HUES64 (cell line): ENCODE measurements around the gene ETV3.
"Not testable (repeated sequence)": the region's sequence is repeated elsewhere in the genome, so short reads cannot be mapped to it uniquely, and the experiment has no call there.

Experiments used
- H3K27ac ChIP-seq: 2 replicates; pipeline ENCODE4 v1.7.0; 2013; ENCODE audit warnings: low read depth, low read length, inconsistent platforms
- H3K27me3 ChIP-seq: 2 replicates; pipeline ENCODE4 v1.6.1; 2013; ENCODE audit warnings: mild to moderate bottlenecking, low read length; ENCODE audit not compliant: insufficient read depth
- H3K36me3 ChIP-seq: 2 replicates; pipeline ENCODE4 v1.6.1; 2013; ENCODE audit warnings: mild to moderate bottlenecking, low read length; ENCODE audit not compliant: insufficient read depth
- H3K4me1 ChIP-seq: 2 replicates; pipeline ENCODE4 v1.6.1; 2013; ENCODE audit warnings: mild to moderate bottlenecking, low read length, moderate library complexity; ENCODE audit not compliant: insufficient read depth
- H3K4me3 ChIP-seq: 2 replicates; pipeline ENCODE4 v1.5.1; 2013; ENCODE audit warnings: mild to moderate bottlenecking, low read length, moderate library complexity
- H3K9ac ChIP-seq: 2 replicates; pipeline ENCODE4 v1.6.1; 2013; ENCODE audit warnings: mild to moderate bottlenecking, low read depth, low read length
- H3K9me3 ChIP-seq: 2 replicates; pipeline ENCODE4 v1.6.1; 2013; ENCODE audit warnings: low read depth, low read length; ENCODE audit not compliant: insufficient read depth
- WGBS: fragments of 150-250, 120-280 bp; methylation state at CpG from one replicate; pipeline ENCODE4 v1.1.7; 2013; ENCODE audit warnings: missing lambda C conversion rate; 5-methylcytosine and 5-hydroxymethylcytosine counted together

Gene ETV3

DNA sequence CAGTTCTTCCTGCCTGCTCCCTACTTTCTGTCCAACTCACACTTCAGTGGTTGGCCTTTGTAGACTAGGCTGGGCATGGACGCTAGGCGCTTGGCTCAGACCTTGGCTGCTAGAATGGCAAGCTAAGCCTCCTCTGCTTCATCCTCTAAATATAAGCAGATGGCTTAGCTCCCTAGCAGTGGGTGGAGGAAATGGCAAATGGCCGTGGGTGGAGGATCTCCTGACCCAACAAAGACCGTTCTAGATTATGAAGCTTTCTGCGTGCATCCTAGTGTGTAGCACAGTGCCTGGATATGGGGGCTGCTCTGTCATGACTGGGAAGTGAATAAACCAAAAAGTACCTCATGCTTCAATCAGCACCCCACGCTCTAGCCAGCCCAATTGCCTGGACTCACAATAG is 28.2 kb downstream of the ETV3 start:
- H3K4me3 ChIP-seq, result no peak overlapping the region
- WGBS, result 92% methylated on average over 6 of the region's 6 CpGs
- peaks cover 12% of the 10 kb centered on the region for H3K27me3 ChIP-seq
- no peaks in the 10 kb centered on the region for H3K36me3 ChIP-seq
- H3K9me3 ChIP-seq, result no peaks in the 10 kb centered on the region
- no peak overlapping the region for H3K27ac ChIP-seq
- H3K4me1 ChIP-seq, result peaks cover 48% of the 10 kb centered on the region
- H3K9ac ChIP-seq, result no peak overlapping the region

DNA sequence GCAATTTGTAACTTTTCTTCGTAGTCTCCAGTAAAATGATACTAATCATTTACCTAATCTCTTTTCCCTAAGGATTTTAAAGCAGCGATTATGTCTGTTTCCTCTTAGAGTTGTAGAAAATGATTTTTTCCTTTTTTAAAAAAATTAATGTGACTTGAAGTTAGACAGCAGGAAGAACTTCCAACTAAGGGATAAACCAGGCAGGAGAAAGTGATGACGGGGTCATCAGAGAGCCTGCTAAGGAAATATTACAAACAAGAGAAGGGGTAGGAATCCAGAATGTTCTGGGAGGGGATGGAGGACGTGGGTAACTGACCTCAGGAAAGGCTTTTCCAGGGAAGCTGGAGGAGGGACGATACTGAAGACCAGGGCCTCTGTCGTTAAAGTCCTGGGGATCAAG is 29.7 kb downstream of the ETV3 start:
- H3K4me3 ChIP-seq, result no peak overlapping the region
- H3K4me1 ChIP-seq, result peaks cover 39% of the 10 kb centered on the region
- no peak overlapping the region for H3K27ac ChIP-seq
- no peaks in the 10 kb centered on the region for H3K9me3 ChIP-seq
- WGBS, result 78% methylated on average over 5 of the region's 6 CpGs
- H3K9ac ChIP-seq, result no peak overlapping the region
- no peaks in the 10 kb centered on the region for H3K36me3 ChIP-seq
- H3K27me3 ChIP-seq, result peaks cover 12% of the 10 kb centered on the region

DNA sequence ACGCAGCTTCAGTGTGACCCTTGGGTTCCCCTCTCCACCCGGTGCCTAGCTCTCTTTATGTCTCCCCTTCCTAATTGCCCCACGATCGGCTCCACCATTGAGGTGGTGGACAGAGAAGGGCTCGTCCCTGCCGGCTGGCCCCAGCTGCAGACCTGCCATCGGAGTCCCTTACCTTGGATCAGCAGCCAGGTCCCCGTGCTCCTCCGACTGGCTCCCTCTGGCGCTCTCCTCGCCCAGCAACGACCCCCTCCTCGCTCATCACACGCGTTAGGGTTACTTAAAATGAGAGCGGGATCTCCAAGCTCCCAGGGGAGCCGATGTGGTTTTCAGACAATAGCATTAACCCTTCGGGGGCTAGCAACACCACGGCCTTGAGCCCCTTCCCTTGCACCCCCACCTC is 30.5 kb downstream of the ETV3 start:
- Histone ChIP-seq H3K4me3 (no peak overlapping the region), H3K36me3 (no peaks in the 10 kb centered on the region), H3K27me3 (peaks cover 12% of the 10 kb centered on the region), H3K4me1 (peaks cover 32% of the 10 kb centered on the region), H3K27ac (no peak overlapping the region), H3K9me3 (no peaks in the 10 kb centered on the region), H3K9ac (no peak overlapping the region)
- 58% methylated on average over 19 of the region's 19 CpGs for WGBS

DNA sequence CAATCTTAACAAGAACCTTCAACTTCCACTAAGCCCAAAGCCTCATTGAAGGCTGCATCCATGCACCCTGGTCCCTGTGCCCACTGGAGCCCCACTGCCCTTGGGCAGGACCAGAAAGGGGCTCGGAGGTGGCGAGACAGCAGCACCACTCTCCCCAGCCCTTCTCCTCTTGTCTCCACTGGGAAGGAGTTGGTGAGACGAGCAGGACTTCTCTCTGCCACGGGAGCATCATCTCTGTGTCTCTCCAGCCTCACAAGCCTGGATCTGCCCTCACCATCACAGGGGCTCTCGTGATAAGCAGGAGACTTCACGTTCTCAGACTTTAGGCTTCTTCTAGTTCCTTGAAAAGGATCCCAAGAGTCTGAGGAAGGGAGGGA is 31.4 kb downstream of the ETV3 start:
- WGBS, result 91% methylated on average over 6 of the region's 6 CpGs
- Histone ChIP-seq H3K36me3 (no peaks in the 10 kb centered on the region), H3K27ac (no peak overlapping the region), H3K4me1 (peaks cover 23% of the 10 kb centered on the region), H3K4me3 (no peak overlapping the region), H3K9me3 (no peaks in the 10 kb centered on the region), H3K9ac (no peak overlapping the region), H3K27me3 (peaks cover 12% of the 10 kb centered on the region)

DNA sequence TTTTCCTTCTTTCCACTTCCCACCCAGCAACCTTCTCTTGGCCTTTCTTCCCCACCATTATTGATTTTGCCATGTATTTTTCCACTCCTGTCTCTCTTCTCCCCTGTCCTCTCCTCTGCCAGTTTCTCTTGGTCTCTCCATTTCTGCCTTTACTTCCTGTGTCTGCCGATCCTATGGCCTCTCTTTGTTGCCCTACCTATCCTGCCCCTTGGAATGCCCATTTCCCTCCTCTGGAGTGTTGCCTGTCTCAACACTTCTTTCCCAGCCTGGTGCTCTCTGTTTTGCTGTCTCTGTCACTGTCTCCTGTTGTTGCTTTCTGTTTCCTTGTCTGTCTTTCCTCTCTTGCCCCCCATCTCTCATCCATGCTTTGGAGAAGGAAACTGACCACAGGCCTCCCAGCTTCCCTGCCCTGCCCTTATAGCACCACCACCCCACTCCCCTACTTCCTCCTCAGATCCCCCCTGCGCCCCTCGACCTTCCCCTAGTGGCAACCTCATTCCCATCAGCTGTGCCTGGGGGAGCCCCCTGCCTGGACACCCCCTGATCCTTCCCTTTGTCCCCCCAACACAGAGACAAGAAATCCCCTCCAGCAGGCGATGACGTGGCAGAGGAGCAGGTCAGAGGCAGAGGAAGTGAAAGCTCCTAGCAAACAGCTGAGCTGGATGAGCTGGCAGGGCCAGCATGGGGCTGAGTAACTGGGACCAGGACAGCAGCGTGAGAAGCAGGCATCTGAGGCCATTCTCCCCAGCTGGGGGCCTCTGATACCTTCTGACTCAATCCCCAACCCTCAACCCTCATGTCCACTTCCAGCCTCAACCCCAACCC is 32.0 kb downstream of the ETV3 start:
- Histone ChIP-seq H3K9ac (no peak overlapping the region), H3K27ac (no peak overlapping the region), H3K4me1 (peaks cover 17% of the 10 kb centered on the region), H3K36me3 (no peaks in the 10 kb centered on the region), H3K27me3 (peaks cover 12% of the 10 kb centered on the region), H3K4me3 (no peak overlapping the region), H3K9me3 (no peaks in the 10 kb centered on the region)
- 74% methylated on average over 6 of the region's 6 CpGs for WGBS

DNA sequence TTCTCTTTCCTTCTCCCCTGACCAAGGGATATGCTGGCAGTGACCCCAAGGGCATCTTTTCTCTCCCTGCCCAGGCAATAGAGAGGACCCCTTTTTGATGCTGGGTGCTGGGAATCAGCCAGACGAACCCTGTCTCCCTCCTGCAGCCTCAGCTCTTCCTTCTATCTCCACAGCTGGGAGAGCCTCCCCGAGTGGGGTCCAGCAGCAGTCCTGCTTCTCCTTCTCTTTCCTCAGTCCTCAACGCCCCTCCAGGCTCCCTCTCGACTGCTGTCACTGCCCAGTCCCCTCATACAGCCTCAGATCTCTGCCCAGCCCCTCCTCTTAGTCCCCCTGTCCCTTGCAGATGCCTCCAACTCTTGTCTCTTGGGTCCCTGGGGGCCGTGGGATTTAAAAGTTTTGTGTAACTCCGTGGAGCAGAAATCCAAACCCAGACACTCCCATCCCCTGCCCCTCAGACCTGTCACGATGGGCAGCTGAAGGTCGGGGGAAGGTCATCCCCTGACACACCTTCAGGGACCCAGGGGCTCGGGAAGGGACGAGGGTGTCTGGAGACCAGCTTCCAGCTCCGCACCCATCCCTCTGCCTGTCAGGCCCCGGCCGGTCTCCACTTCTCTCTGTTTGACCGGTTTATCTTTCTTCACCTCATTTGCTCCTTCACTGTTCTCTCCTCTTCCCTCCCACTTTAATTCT is 32.8 kb downstream of the ETV3 start:
- H3K9me3 ChIP-seq, result no peaks in the 10 kb centered on the region
- H3K27ac ChIP-seq, result no peak overlapping the region
- no peak overlapping the region for H3K4me3 ChIP-seq
- peaks cover 13% of the 10 kb centered on the region for H3K4me1 ChIP-seq
- H3K9ac ChIP-seq, result no peak overlapping the region
- 84% methylated on average over 14 of the region's 14 CpGs for WGBS
- H3K27me3 ChIP-seq, result peaks cover 12% of the 10 kb centered on the region
- H3K36me3 ChIP-seq, result no peaks in the 10 kb centered on the region

DNA sequence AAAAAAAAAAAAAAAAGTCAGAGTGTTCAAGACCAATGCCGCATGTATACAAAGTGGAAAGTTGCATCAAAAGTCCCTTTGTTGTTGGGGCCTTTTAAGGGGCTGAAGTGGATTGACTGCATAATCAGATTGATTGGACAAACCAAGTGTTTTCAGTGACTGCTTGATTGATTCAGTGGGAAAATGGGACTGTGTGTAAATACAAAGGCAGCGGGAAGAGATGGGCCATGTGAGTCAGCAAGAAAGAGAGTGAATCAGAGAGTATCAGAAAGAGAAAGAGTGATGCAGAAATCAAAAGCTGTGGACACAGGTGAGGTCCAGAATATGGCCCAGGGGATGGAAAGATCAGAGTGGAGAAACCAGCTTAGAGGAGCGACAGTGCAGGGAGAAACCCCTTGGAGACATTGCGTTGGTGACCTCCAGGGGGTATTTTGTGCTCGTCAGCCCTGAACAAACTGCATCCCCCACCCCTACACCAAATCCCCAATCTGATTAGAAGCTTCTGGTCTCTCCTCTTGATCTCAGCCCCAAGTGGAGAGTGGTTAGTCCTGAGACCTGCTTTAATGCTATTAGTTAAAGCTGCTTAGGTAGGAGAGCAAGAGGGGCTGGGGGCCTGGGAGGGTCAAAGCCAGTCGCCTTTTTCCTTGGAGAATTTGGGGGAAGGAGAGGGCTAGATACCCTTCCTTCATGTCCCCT is 33.4 kb downstream of the ETV3 start:
- Histone ChIP-seq H3K36me3 (no peaks in the 10 kb centered on the region), H3K9ac (no peak overlapping the region), H3K4me3 (no peak overlapping the region), H3K27ac (no peak overlapping the region), H3K27me3 (peaks cover 12% of the 10 kb centered on the region), H3K9me3 (no peaks in the 10 kb centered on the region), H3K4me1 (peaks cover 13% of the 10 kb centered on the region)
- 68% methylated on average over 6 of the region's 6 CpGs for WGBS

DNA sequence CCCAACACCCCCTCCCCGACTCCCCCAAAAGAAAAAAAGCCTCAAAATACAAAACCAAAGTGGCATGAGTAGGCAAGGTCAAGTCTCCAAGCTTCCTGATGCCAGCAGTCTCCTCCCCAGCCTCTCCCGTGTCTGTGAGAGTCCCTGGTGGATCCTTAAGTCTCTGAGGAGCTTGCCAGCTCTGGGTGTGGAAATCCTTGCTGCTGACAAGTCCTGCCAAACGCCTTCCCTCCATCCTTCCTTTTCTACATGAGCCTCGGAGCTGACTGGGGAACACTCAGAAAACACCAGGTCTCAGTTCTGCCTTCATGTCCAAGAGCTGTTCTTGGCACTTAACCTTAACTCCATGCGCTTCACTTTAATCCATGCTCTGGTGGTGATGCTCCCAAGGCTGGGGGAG is 34.9 kb downstream of the ETV3 start:
- Histone ChIP-seq H3K9me3 (no peaks in the 10 kb centered on the region), H3K4me1 (peaks cover 13% of the 10 kb centered on the region), H3K27ac (no peak overlapping the region), H3K9ac (no peak overlapping the region), H3K4me3 (no peak overlapping the region), H3K36me3 (no peaks in the 10 kb centered on the region), H3K27me3 (peaks cover 12% of the 10 kb centered on the region)
- 85% methylated on average over 5 of the region's 5 CpGs for WGBS

DNA sequence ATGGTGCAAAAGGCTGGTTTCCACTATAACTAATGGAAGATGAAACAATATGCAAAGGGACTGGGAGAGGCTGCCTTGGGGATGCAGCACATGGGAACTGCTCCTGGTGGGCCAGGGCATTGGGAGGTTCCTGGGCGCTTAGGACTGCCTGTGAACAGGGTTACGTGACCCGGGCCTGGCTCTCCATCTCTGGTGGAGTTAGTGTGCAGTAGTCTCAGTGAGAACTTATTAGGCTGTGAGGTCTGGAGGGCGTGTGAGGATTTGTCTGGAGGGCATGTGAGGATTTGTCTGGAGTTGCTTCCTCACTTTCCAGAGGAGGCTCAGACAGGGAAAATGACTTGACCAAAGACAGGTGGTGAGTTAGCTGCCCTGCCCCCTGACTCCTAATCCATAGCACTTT is 37.0 kb downstream of the ETV3 start:
- Histone ChIP-seq H3K4me3 (no peak overlapping the region), H3K9me3 (no peaks in the 10 kb centered on the region), H3K36me3 (no peaks in the 10 kb centered on the region), H3K27me3 (no peaks in the 10 kb centered on the region), H3K9ac (no peak overlapping the region), H3K4me1 (peaks cover 7% of the 10 kb centered on the region), H3K27ac (no peak overlapping the region)
- WGBS, result 92% methylated on average over 4 of the region's 4 CpGs

DNA sequence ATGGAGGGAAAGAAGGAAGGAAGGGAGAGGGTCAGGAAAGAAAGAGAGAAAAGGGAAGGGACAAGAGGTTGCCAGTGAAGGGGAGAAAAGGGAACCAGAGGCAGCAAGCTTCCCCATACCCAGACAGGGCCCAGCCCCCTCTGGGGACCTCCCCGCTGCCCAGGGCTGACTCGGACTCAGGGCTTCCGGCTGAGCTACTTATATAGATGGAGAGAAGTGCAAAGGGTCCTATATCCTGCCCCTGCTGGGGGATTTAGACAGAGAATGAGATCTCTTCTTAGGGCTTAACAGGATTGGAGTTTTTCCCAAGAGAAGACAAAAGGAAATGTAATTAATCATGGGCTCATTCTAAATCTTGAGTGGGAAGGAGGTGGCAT is 38.6 kb downstream of the ETV3 start, which contains the start of gene ETV3L:
Gene ETV3L (minus strand): TSS at position 176 of the 377 bp plus-strand sequence. CDS start 285 bp downstream, outside the sequence.
- WGBS, result 53% methylated on average over 3 of the region's 3 CpGs
- no peak within 1 kb of the TSS for H3K9ac ChIP-seq
- H3K4me1 ChIP-seq, result peaks cover 1% of the 10 kb centered on the region
- H3K27ac ChIP-seq, result no peak within 1 kb of the TSS
- no peak within 1 kb of the TSS for H3K4me3 ChIP-seq
- H3K27me3 ChIP-seq, result no peaks in the 10 kb centered on the region
- no peaks in the 10 kb centered on the region for H3K36me3 ChIP-seq
- H3K9me3 ChIP-seq, result no peaks in the 10 kb centered on the region

DNA sequence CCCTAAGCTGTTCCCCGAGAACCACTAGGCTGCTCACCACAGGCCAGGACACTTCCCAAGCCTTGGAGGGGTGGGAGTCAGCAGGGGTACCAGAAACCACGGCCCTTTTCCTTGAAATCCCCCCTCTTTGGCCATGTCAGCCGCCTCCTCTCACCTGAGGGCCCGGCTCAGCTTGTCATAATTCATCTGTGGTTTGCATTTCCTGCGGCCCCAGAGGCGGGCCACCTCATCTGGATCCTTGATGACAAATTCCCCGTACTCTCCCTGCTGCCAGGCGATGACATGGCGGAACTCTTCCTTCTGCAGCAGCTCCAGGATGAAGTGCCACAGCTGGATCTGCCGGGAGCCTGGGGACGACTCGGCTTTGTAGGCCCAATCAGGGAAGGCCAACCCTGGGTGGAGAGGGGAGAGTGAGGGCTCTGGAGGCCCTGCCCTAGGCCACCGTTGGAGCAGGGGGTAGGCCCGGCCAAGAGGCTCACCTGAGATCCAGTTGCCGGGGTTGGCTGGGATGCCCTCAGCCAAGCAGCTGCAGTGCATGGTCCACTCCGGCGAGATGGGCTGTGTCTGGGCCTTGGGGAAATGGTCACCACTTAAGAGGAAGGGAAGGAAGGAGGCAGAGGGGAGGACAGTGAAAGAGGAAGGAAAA is 39.1 kb downstream of the ETV3 start:
- H3K4me1 ChIP-seq, H3K36me3 ChIP-seq, H3K9ac ChIP-seq, H3K27me3 ChIP-seq, H3K4me3 ChIP-seq, H3K9me3 ChIP-seq, H3K27ac ChIP-seq: not testable (repeated sequence)
- WGBS, result 90% methylated on average over 15 of the region's 17 CpGs
